Erythroblast (primary cell): Measurements from ENCODE around the gene CTNNA1.

Experiments
- DNase-seq, 2 experiments: peaks; one replicate each; lab custom pipeline; 2025; lab: John Stamatoyannopoulos, UW
- GATA1 ChIP-seq: IDR thresholded peaks from 2 replicates; pipeline ENCODE4 v1.6.1; 2011; ENCODE audit warnings: low read depth, mild to moderate bottlenecking, control low read depth, low read length, moderate library complexity
- POLR2A ChIP-seq: IDR thresholded peaks from 2 replicates; pipeline ENCODE4 v1.6.1; 2011; ENCODE audit warnings: mild to moderate bottlenecking, low read length

CTNNA1 gene

GRCh38 chr5:138869038-138869437 is 115.8 kb downstream of the CTNNA1 start:
- no peak for DNase-seq
- TF ChIP-seq POLR2A (no peak), GATA1 (no peak)

DNA sequence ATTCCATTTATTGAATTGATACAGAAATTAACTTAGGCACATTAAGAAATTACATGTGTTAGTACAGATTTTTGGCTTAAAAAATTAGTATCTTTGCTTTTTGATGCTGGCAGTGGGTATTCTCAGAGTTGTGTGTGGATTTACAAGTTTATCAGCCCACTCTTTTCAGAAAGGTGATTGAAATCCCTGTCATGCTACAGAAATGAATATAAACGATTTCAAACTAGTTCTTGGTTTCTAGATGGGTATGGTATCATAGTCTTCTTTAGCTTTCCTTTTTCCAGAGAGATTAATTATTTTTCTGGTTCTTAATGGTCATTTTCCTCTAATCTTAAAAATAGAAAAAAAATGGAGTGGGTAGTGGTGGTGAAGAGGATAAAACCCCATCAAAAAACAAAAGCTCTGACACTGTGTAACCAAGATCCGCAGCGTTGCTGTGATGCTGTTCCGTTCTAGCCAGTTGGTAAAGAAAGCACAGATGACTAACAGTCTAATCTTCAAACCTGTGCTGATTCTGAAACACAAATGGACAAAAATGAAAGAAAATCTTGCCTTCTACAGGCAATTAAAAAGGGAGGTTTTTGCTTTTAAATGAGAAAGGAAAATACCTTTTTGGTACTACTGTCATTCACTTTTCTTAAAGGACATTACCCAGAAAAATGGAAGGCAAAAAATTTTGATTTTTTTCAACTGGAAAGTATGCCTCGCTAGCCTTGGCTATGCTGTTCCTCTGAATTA is 116.7 kb downstream of the CTNNA1 start:
- TF ChIP-seq POLR2A (no peak), GATA1 (no peak)
- DNase-seq = no peak

- DNase-seq = no peak
Observed at GRCh38 chr5:138870611-138871010, 117.4 kb downstream of the CTNNA1 start.

DNA sequence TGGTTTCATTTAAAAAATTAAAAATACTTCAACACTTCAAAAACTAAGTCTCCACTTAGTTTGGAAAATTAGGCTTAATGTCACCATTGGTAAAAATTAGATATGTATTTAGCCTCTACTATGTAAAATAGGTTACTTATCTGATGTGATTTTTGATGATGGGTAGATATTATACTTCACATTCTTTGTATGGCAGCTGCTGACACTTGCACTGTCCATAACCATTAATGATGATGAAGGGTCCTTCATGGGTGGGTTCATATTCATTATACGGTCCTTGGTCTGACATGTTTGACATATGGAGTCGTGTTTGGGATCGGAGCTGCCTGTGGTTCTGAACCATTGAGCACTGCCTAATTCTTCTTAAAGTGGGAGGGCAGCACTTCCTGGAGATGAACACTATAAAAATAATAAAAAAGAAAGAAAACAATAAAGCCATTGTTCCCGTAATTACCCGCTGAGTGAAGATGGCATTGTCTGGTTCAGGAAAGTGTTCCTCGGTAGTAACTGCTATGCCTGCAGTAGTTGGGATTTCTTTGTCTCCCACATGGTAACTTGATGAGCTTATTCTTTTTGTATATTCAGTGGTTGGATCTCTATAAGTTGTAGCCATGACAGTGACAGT is 119.7 kb downstream of the CTNNA1 start:
- no peak for DNase-seq
- TF ChIP-seq GATA1 (no peak), POLR2A (no peak)

More at GRCh38 chr5:138870611-138871010, 117.4 kb downstream of the CTNNA1 start:
- no peak for TF ChIP-seq GATA1
- no peak for TF ChIP-seq POLR2A

GRCh38 chr5:138873466-138874221 is 120.4 kb downstream of the CTNNA1 start:
- TF ChIP-seq GATA1 (no peak), POLR2A (no peak)
- DNase-seq = no peak

DNA sequence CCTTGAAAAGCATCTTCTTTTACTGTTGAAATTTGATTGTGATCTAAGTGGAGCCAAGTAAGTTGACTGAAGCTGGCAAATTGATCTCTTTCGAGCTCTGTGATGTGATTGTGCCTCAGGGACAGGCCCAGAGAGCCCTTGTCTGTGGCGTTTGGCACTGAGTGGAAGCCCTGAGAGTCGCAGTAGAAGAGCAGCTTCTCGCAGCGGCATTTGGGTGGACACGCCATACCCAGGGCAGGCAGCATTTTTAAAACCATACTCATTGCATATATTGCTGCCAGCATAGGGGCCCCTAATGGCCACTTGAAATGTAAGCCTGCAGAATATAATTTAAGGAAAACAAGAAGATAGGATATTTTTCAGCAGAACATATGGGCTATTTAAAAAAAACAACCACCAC is 121.0 kb downstream of the CTNNA1 start:
- TF ChIP-seq POLR2A = no peak
- TF ChIP-seq GATA1 = no peak

DNA sequence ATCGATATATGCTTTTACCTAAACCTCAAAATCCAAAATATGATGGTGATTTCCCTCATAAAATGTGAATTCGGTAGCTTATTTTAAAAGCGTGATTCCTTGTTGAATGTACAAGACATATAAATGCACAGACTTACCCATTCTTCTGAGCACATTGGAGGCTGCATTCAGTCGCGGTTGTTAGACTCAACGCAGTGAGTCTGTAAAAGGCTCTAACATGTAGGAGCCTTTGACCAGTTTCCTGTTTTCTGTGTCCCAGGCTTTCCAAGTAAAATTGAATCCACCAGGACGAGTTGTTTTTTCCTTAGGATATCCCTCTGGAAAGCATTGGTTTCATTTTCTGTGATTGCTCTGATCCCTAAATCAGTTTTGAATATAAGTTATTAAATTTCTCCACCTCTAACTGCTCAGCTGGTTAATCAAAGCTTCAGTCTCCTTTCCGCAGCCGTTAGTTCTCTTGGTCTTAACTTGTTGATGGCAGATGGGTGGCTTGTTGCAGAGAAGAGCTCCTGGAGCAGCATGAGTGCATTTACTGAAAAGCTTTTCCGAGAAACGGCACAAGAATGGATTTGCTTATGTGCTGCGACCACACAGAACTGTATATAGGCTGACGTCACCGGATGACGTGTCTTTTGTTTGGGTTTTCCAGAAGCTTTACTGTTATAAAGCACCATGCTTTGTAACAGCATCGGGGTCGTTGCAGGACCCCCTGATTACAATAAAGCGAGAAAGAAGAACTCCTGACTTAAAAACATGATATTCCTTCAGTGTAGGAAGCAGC is 121.7 kb downstream of the CTNNA1 start, which contains the start of gene LRRTM2:
Gene LRRTM2, minus strand, starts transcription at position 565 of the 781 bp plus-strand sequence. Its CDS starts 424 bp downstream, at position 141.
- no peak for DNase-seq
- TF ChIP-seq POLR2A (no peak), GATA1 (no peak)

More for the DNA sequence above, 121.0 kb downstream of the CTNNA1 start:
- DNase-seq = no peak

GRCh38 chr5:138875552-138875875 is 122.3 kb downstream of the CTNNA1 start:
- no peak for DNase-seq
- TF ChIP-seq GATA1 (no peak), POLR2A (no peak)

DNA sequence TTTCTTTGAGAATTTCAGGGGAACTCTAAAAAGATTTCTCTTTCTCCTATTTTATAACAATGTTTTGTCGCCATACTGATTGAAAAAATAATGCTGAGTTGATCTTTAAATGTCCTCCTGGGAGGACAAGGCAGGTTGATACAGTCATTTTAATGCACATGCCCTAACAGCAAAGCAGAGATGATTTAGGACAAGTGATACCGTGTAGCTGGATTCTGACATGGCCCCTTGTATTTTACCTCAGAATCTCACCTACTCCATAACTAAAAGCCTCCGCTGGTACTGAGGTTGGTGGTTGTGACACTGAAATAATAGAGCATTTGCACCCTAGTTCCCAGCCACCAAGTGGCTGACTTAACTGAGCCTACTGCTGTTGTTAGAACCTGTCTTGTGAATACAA is 122.7 kb downstream of the CTNNA1 start:
- no peak for DNase-seq
- TF ChIP-seq GATA1 = no peak
- TF ChIP-seq POLR2A = no peak

DNA sequence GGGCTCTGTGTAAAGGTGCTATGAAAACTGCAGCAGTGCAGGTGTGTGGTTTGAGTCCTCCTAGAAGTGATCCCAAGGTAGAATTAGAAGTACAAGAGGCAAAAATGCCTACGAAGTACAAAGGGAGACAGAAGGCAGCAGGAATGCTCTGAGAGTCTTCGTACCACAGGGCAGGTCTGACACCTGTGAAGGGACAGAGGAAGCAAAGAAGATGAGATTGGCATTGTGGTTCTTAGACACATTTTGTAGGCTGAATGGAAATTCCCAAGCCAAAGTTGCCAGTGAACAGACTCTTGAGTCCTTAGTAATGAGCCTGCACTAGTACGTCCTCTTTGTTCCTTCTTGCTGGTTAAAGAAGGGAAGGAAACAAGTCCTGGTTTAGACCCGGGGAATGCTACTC is 123.6 kb downstream of the CTNNA1 start:
- TF ChIP-seq GATA1 (no peak), POLR2A (no peak)
- no peak for DNase-seq

DNA sequence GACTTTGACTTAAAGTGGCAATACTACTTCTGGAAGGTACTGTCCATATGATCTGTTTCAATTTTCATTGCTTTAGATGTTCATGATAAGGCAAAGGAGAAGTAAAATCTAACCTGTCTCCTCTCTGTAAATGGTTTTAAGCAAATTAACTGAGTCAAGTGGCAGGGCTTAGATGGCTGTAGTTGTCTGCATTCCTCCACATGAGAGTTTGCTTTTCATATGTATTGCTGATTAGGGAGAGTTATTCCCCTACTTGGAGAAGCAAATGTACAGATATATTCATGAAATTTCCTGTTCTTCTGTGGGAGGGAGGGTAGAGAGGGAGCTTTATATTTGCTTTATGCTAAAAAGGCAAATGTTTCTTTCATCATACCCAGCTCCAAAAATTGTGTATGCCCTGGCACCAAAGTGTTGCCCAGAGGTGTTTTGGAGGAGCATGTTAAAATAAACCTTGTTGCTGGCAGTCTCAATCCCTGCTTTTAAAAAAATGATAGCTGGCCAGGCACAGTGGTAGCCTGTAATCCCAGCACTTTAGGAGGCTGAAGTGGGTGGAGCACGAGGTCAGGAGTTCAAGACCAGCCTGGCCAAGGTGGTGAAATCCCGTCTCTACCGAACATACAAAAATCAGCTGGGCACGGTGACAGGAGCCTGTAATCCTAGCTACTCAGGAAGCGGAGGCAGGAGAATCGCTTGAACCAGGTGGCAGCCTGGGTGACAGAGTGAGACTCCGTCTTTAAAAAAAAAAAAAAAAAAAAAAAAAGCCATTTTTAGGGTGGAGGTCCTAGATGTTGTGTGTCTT is 125.4 kb downstream of the CTNNA1 start:
- DNase-seq = no peak
- TF ChIP-seq GATA1 (no peak), POLR2A (no peak)

DNA sequence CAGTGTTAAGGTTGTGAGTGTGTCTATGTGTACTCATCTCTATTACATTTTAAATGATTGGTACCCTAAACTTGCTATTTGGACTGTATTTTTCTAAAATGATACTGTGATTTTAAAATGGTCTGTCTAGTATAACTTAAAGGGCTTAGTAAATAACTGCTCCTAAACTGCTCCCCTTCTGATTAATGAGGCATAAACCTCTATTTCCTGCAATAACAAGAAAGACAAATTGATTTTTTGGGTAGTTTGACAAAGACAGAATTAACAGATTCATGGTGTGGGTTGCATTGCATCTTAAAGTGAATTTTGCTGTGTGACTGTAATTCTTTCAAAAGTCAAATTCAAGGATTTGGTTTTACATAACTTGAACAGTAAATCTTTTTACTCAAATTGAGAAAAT is 130.0 kb downstream of the CTNNA1 start:
- no peak for DNase-seq

More for the DNA sequence above, 130.0 kb downstream of the CTNNA1 start:
- no peak for TF ChIP-seq GATA1
